ENCODE measurements around the gene GBA2. TPM values are rescaled to one million over a fixed set of nuclear protein-coding genes. Genes with fewer than 3 reads are reported as not detected.

The GBA2 gene
- total RNA-seq (2022; extraction: Qiagen RNA extraction; ENCODE audit: low read depth), result 22.0 to 42.9 TPM (median 33.7 TPM) in 5 replicates

DNA sequence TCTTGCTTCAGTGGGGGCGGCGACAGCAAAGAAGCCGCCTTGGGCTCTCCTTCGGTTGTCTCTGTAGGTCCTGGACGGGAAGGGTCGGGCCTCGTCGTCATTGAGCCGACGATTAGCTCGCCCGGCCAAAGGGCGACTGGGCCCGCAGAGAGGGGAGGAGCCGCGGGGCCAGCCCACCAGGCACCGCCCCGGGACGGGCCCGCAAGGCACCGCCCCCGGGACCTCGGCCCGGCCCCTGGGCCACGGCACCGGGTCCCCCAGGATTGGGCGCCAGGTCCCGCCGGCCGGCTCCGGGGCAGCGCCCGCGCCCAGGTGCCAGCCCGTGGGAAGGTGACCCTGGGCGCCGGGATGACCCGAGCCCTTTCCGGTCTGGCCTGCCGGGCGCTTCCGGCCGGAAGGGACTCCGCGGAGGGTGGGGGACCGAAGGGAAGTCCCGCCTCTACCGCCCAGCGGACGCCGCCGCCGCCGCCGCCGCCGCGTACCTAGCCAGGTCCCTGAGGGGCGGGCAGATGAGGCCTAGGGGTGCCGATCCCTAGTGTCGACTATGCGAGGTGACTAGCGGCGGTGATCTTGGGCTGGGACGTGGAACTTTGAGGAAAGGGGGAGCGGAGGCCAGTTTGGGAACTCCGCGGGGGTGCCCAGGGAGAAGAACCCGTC lies at the start of gene GBA2, which contains the start of gene RGP1:
Gene GBA2, minus strand, starts transcription at position 371 of the 657 bp plus-strand sequence. CDS start 524 bp downstream, outside the sequence.
Gene RGP1, plus strand, starts transcription at position 430 of the 657 bp plus-strand sequence. CDS start 469 bp downstream, outside the sequence.

DNA sequence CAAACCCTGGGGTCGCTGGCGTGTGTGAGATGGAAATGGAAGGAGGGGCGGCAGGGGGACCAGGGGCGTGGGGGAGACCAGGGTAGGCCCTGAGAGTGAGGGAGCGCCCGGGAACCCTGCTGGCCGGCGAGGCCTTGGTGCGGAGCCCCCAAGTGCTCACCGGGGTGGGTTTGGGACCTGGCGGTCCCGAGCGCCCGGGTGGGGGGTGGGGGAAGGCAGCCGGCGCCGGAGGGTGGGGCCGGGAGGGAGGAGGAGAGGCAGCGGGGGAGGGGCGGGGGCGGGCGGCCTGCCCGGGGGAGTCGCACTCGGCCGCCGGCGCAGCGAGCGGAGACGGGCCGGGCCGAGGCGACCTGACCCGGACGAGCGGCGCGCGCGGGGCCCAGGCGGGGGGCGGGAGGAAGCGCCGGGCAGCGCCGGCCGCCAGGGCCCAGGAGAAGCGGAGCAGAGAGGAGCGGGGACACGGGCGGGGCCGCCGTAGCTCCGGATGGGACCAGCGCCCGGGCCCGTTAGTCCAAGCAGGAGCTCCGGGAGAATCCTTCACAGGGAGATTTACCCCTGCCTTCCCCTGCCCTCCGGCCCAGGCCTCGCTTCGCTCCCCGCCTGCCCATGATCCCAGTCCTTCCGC lies 42.4 kb upstream of the GBA2 start, which contains the start of gene NPR2:
Gene NPR2, plus strand, starts transcription at position 295 of the 625 bp plus-strand sequence. CDS start 818 bp downstream, outside the sequence.

GRCh38 chr9:35754264-35754663 lies 5.2 kb upstream of the GBA2 start, which contains the start of gene MSMP:
TSS of gene MSMP (minus strand) at chr9:35754276. CDS start at chr9:35754129, 147 bp downstream.

GRCh38 chr9:35732185-35732799 lies 16.7 kb downstream of the GBA2 start, which contains the start of the genes CREB3 and TLN1:
TSS of gene CREB3 (plus strand) at chr9:35732666. CDS start at chr9:35732773, 107 bp downstream.
TSS of gene TLN1 (minus strand) at chr9:35732195. CDS start at chr9:35725694, 6,501 bp downstream.

DNA sequence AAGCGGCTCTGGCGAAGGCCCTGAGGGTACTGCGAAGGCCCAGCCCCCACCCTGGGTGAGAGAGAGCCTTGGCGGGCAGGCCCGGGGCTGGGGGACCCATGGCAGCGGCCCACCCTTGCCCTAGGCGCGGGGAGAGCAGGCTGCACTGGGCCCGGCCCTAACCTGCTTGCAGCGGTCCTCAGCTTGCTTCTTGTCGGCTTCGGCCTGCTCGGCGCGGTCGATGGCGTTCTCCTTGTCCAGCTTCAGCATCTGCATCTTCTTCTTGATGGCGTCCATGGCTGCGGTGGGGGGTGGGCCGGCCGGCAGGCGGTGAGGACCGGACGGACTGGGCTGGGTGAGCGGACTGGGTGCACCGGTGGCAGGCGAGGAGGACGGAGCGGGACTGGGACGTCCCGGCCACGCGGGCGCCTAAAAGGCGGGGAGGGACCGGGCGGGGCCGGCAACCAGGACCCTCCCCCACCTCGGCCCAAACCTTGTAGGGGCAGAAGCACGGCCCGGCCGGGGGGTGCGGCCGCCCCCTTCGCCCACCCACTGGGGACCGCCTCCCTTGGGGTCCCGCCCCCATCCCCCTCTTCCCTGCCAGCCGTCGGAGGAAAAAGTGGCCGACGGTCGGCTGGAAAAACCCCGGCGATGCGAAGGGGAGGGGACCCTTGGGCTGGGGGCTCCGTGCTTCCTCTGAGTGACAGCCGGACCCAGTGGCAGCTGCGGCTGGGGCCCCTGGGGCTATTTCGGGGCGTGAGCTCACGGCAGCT lies 59.3 kb downstream of the GBA2 start, which contains the start of gene TPM2:
Gene TPM2, minus strand, starts transcription at position 384 of the 752 bp plus-strand sequence. Its CDS starts 108 bp downstream, at position 276.

Other genes with a start within 250 kb of the GBA2 start
- 22.7 to 34.4 TPM (median 30.2 TPM) in 5 replicates for gene TESK1, start 144.0 kb downstream of the GBA2 start, total RNA-seq (2022; extraction: Qiagen RNA extraction; ENCODE audit: low read depth)
- 0.11 to 0.41 TPM (median 0.18 TPM) in 4 of 5 replicates, not detected in the other for gene CD72, start 130.8 kb downstream of the GBA2 start, total RNA-seq (2022; extraction: Qiagen RNA extraction; ENCODE audit: low read depth)
- not detected in 5 replicates for gene SIT1, start 98.3 kb downstream of the GBA2 start, total RNA-seq (2022; extraction: Qiagen RNA extraction; ENCODE audit: low read depth)
- 7.2 to 17.6 TPM (median 8.8 TPM) in 3 of 5 replicates, not detected in the others for gene RMRP, start 91.2 kb downstream of the GBA2 start, total RNA-seq (2022; extraction: Qiagen RNA extraction; ENCODE audit: low read depth)
- gene CCDC107, start 90.9 kb downstream of the GBA2 start, total RNA-seq (2022; extraction: Qiagen RNA extraction; ENCODE audit: low read depth), result 19.3 to 29.9 TPM (median 27.5 TPM) in 5 replicates
- gene ARHGEF39, start 84.0 kb downstream of the GBA2 start, total RNA-seq (2022; extraction: Qiagen RNA extraction; ENCODE audit: low read depth), result 14.7 to 19.5 TPM (median 18.0 TPM) in 5 replicates
- 3.0 to 7.1 TPM (median 6.1 TPM) in 5 replicates for gene CA9, start 75.3 kb downstream of the GBA2 start, total RNA-seq (2022; extraction: Qiagen RNA extraction; ENCODE audit: low read depth)
- 628 to 733 TPM (median 691 TPM) in 5 replicates for gene TPM2, start 59.3 kb downstream of the GBA2 start, total RNA-seq (2022; extraction: Qiagen RNA extraction; ENCODE audit: low read depth)
- gene TLN1, start 17.0 kb downstream of the GBA2 start, total RNA-seq (2022; extraction: Qiagen RNA extraction; ENCODE audit: low read depth), result 89.5 to 138 TPM (median 130 TPM) in 5 replicates
- gene CREB3, start 16.6 kb downstream of the GBA2 start, total RNA-seq (2022; extraction: Qiagen RNA extraction; ENCODE audit: low read depth), result 55.1 to 65.3 TPM (median 58.7 TPM) in 5 replicates
- 11.3 to 19.1 TPM (median 16.9 TPM) in 5 replicates for gene RGP1, start 59 bp upstream of the GBA2 start, total RNA-seq (2022; extraction: Qiagen RNA extraction; ENCODE audit: low read depth)
- gene MSMP, start 5.0 kb upstream of the GBA2 start, total RNA-seq (2022; extraction: Qiagen RNA extraction; ENCODE audit: low read depth), result 0.62 TPM in 1 of 5 replicates, not detected in the others
- gene NPR2, start 42.4 kb upstream of the GBA2 start, total RNA-seq (2022; extraction: Qiagen RNA extraction; ENCODE audit: low read depth), result 3.2 to 7.5 TPM (median 6.1 TPM) in 5 replicates
- gene SPAG8, start 63.0 kb upstream of the GBA2 start, total RNA-seq (2022; extraction: Qiagen RNA extraction; ENCODE audit: low read depth), result 0.32 to 0.72 TPM (median 0.56 TPM) in 4 of 5 replicates, not detected in the other
- gene HINT2, start 65.8 kb upstream of the GBA2 start, total RNA-seq (2022; extraction: Qiagen RNA extraction; ENCODE audit: low read depth), result 58.4 to 99.6 TPM (median 93.8 TPM) in 5 replicates
- not detected in 5 replicates for gene FAM221B, start 79.5 kb upstream of the GBA2 start, total RNA-seq (2022; extraction: Qiagen RNA extraction; ENCODE audit: low read depth)
- 1.8 to 4.3 TPM (median 3.1 TPM) in 5 replicates for gene TMEM8B, start 80.0 kb upstream of the GBA2 start, total RNA-seq (2022; extraction: Qiagen RNA extraction; ENCODE audit: low read depth)
- gene OR13J1, start 121.2 kb upstream of the GBA2 start, total RNA-seq (2022; extraction: Qiagen RNA extraction; ENCODE audit: low read depth), result not detected in 5 replicates
- 0.18 to 0.61 TPM (median 0.26 TPM) in 4 of 5 replicates, not detected in the other for gene HRCT1, start 157.0 kb upstream of the GBA2 start, total RNA-seq (2022; extraction: Qiagen RNA extraction; ENCODE audit: low read depth)
- gene SPAAR, start 160.3 kb upstream of the GBA2 start, total RNA-seq (2022; extraction: Qiagen RNA extraction; ENCODE audit: low read depth), result 0.15 to 0.16 TPM in 2 of 5 replicates, not detected in the others
- not detected in 5 replicates for gene OR2S2, start 208.9 kb upstream of the GBA2 start, total RNA-seq (2022; extraction: Qiagen RNA extraction; ENCODE audit: low read depth)

Data from A549 treated with ZK216348 at 1 μM for 4 hours (cell line).